Sigmoid colon (tissue), 4 donors: ENCODE data around the gene FANK1.

Experiments used
- CTCF ChIP-seq, 4 experiments: fragments of 450-650 bp in 3 of 4; fragments of 200-600 bp in 1 of 4; IDR thresholded peaks; one replicate each; pipeline ENCODE4 v1.5.1; 2016 to 2019; ENCODE audit warnings: antibody characterized with exemption in 4 of 4, mild to moderate bottlenecking in 3 of 4, moderate library complexity in 2 of 4
- EP300 ChIP-seq, 4 donors: sonication (generic); formaldehyde crosslinking; IDR thresholded peaks; one replicate each; pipeline ENCODE4 v1.6.1; 2017; ENCODE audit warnings: antibody characterized with exemption in 4 of 4
- POLR2AphosphoS5 ChIP-seq, 4 donors: sonication (generic); formaldehyde crosslinking; IDR thresholded peaks; one replicate each; pipeline ENCODE4 v1.6.1; 2017; ENCODE audit warnings: antibody characterized with exemption in 4 of 4

- TF ChIP-seq POLR2AphosphoS5 (IDR thresholded peaks at IDR 0.05) (no peak), EP300 (IDR thresholded peaks at IDR 0.05) (no peak), CTCF (IDR thresholded peaks at IDR 0.05) (no peak)
Measured at GRCh38 chr10:125997586-125997985, 101.2 kb downstream of the FANK1 start.
